Measurements from ENCODE around the gene CYBRD1.

Gene CYBRD1

GRCh38 chr2:171530378-171530777 lies 8.1 kb downstream of the CYBRD1 start:
- TF ChIP-seq BACH2 (CRISPR knock-in tag; IDR thresholded peaks at IDR 0.05; ENCODE audit: borderline replicate concordance) (no peak), ARNTL (CRISPR knock-in tag; IDR thresholded peaks at IDR 0.05; ENCODE audit: borderline replicate concordance, low read depth) (no peak), RARB (CRISPR knock-in tag; IDR thresholded peaks at IDR 0.05) (no peak), ZNF8 (CRISPR knock-in tag; IDR thresholded peaks at IDR 0.05) (no peak), TOX (CRISPR knock-in tag; IDR thresholded peaks at IDR 0.05; ENCODE audit: borderline replicate concordance) (no peak), ZC3H10 (CRISPR knock-in tag; IDR thresholded peaks at IDR 0.05) (no peak), TSHZ2 (CRISPR knock-in tag; IDR thresholded peaks at IDR 0.05) (no peak), ESRRG (CRISPR knock-in tag; IDR thresholded peaks at IDR 0.05) (no peak), CSRNP3 (CRISPR knock-in tag; IDR thresholded peaks at IDR 0.05) (no peak), ZNF565 (CRISPR knock-in tag; conservative IDR thresholded peaks at IDR 0.05; ENCODE audit: low read depth) (no peak), ZFP30 (CRISPR knock-in tag; IDR thresholded peaks at IDR 0.05) (no peak), ZNF70 (CRISPR knock-in tag; IDR thresholded peaks at IDR 0.05) (no peak), ISL1 (CRISPR knock-in tag; IDR thresholded peaks at IDR 0.05) (no peak), PPARA (CRISPR knock-in tag; IDR thresholded peaks at IDR 0.05; ENCODE audit: borderline replicate concordance) (no peak), OSR1 (CRISPR knock-in tag; IDR thresholded peaks at IDR 0.05) (no peak), CSDC2 (CRISPR knock-in tag; IDR thresholded peaks at IDR 0.05) (no peak), GLIS3 (CRISPR knock-in tag; IDR thresholded peaks at IDR 0.05) (no peak)
- no peak; the same call in 2 of the 3 replicates for ATAC-seq

- peak; percentile 52 for ATAC-seq
Measured at GRCh38 chr2:171530859-171531258, 8.6 kb downstream of the CYBRD1 start.

GRCh38 chr2:171531291-171531690 lies 9.0 kb downstream of the CYBRD1 start:
- peak; percentile 87 for ATAC-seq
- TF ChIP-seq ZNF70 (CRISPR knock-in tag; IDR thresholded peaks at IDR 0.05) (no peak), ZFP30 (CRISPR knock-in tag; IDR thresholded peaks at IDR 0.05) (no peak), RARB (CRISPR knock-in tag; IDR thresholded peaks at IDR 0.05) (no peak)

- TF ChIP-seq ZNF70 (CRISPR knock-in tag; IDR thresholded peaks at IDR 0.05): no peak
- TF ChIP-seq SNAI2 (CRISPR knock-in tag; IDR thresholded peaks at IDR 0.05): no peak
- no peak for TF ChIP-seq CSRNP3 (CRISPR knock-in tag; IDR thresholded peaks at IDR 0.05)
- no peak for TF ChIP-seq TSHZ2 (CRISPR knock-in tag; IDR thresholded peaks at IDR 0.05)
- TF ChIP-seq RARB (CRISPR knock-in tag; IDR thresholded peaks at IDR 0.05): no peak
- peak; percentile 43 for ATAC-seq
Measured at GRCh38 chr2:171531836-171532450, 9.7 kb downstream of the CYBRD1 start.

GRCh38 chr2:171533331-171533730 lies 11.1 kb downstream of the CYBRD1 start:
- ATAC-seq: no peak
- TF ChIP-seq ISL1 (CRISPR knock-in tag; IDR thresholded peaks at IDR 0.05): no peak
- TF ChIP-seq ARNTL (CRISPR knock-in tag; IDR thresholded peaks at IDR 0.05; ENCODE audit: borderline replicate concordance, low read depth): no peak
- TF ChIP-seq TSHZ2 (CRISPR knock-in tag; IDR thresholded peaks at IDR 0.05): no peak
- TF ChIP-seq OSR1 (CRISPR knock-in tag; IDR thresholded peaks at IDR 0.05): no peak
- TF ChIP-seq TOX (CRISPR knock-in tag; IDR thresholded peaks at IDR 0.05; ENCODE audit: borderline replicate concordance): no peak
- TF ChIP-seq PPARA (CRISPR knock-in tag; IDR thresholded peaks at IDR 0.05; ENCODE audit: borderline replicate concordance): no peak
- TF ChIP-seq ZFP3 (CRISPR knock-in tag; IDR thresholded peaks at IDR 0.05): no peak
- TF ChIP-seq ZNF70 (CRISPR knock-in tag; IDR thresholded peaks at IDR 0.05): no peak
- TF ChIP-seq CREB5 (CRISPR knock-in tag; IDR thresholded peaks at IDR 0.05; ENCODE audit: low read depth): no peak
- TF ChIP-seq SNAI2 (CRISPR knock-in tag; IDR thresholded peaks at IDR 0.05): no peak
- TF ChIP-seq ZC3H10 (CRISPR knock-in tag; IDR thresholded peaks at IDR 0.05): no peak
- no peak for TF ChIP-seq CSDC2 (CRISPR knock-in tag; IDR thresholded peaks at IDR 0.05)
- no peak for TF ChIP-seq ZFP30 (CRISPR knock-in tag; IDR thresholded peaks at IDR 0.05)
- no peak for TF ChIP-seq RARB (CRISPR knock-in tag; IDR thresholded peaks at IDR 0.05)

Measured in SK-N-SH treated with all-trans-retinoic acid at 6 μM for 48 hours (cell line).